Activated naive CD4-positive, alpha-beta T cell treated with anti-CD3 and anti-CD28 coated beads, Interleukin-2, amount 10 ng/mL, durations not matched to agents 5 hours and 36 hours (primary cell): ENCODE data around the gene YWHAH. TPM values are rescaled to one million over a fixed set of nuclear protein-coding genes. Genes with fewer than 3 reads are reported as not detected.

Source experiments
- total RNA-seq, 2 experiments: library from RNA; stranded (reverse); gene quantifications; one replicate each; pipeline ENCODE4 v1.2.3, GENCODE V29; 2021

YWHAH gene
- 100 to 1,000 TPM; 159 to 163 TPM for total RNA-seq

DNA sequence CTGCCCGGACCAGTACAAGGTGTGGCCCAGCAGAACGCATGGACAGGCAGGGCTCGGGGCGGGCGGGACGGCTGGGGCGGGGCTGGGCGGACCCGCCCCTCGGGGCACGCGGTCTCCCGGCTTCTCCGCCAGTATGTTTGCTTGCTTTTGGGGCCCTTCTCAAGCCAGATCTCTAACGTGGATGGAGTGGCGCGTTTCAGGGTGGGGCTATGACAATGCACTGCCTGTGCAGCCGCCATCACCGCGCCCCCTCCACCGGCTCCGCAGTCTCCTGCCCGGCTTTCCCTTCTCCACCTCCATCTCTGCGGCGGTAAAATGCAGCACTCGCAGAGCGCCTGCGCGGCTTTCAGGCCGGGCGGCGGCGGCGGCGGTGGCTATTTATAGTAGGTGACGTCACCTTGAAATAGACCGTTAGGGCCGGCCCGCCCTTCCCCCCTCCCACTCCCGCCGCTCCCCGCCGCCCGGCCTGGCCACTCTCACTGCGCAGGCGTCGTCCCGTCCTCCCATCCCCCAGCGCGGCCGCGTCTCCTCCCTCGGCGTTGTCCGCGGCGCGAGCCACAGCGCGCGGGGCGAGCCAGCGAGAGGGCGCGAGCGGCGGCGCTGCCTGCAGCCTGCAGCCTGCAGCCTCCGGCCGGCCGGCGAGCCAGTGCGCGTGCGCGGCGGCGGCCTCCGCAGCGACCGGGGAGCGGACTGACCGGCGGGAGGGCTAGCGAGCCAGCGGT lies at the start of gene YWHAH:
Gene YWHAH, plus strand, starts transcription at position 558 of the 722 bp plus-strand sequence. CDS start 199 bp downstream, outside the sequence.

Other genes starting within 250 kb of the YWHAH start
- gene PRR14L, start 194.4 kb upstream of the YWHAH start, total RNA-seq: 10 to 100 TPM; 55.3 to 60.5 TPM
- gene DEPDC5, start 190.5 kb upstream of the YWHAH start, total RNA-seq: 10 to 100 TPM; 30.9 to 35.5 TPM
- gene SLC5A1, start 98.7 kb downstream of the YWHAH start, total RNA-seq: not detected
- gene C22orf42, start 214.8 kb downstream of the YWHAH start, total RNA-seq: not detected